Osteocyte (in vitro differentiated cells): ENCODE data around the gene PRKRA. TPM values are rescaled to one million over a fixed set of nuclear protein-coding genes. Genes with fewer than 3 reads are reported as not detected.
A peak's percentile ranks its signal among the peaks of the same experiment; 100 is the strongest.

Experiments
- DNase-seq: peaks from one replicate; pipeline ENCODE4 v3.0.0; 2021; ENCODE audit warnings: mixed read lengths; ENCODE audit not compliant: unreplicated experiment; ENCODE audit errors: extremely low spot score
- H3K27ac Mint-ChIP-seq: one replicate; pipeline ENCODE4 v1.8.0; 2021; ENCODE audit warnings: mild to moderate bottlenecking, mixed read lengths; ENCODE audit not compliant: unreplicated experiment
- H3K27me3 Mint-ChIP-seq: one replicate; pipeline ENCODE4 v1.8.0; 2021; ENCODE audit warnings: mixed read lengths; ENCODE audit not compliant: unreplicated experiment
- H3K36me3 Mint-ChIP-seq: one replicate; pipeline ENCODE4 v1.8.0; 2021; ENCODE audit warnings: mixed read lengths; ENCODE audit not compliant: unreplicated experiment
- H3K4me1 Mint-ChIP-seq: one replicate; pipeline ENCODE4 v1.8.0; 2021; ENCODE audit warnings: mixed read lengths; ENCODE audit not compliant: unreplicated experiment
- H3K4me3 Mint-ChIP-seq: one replicate; pipeline ENCODE4 v1.8.0; 2021; ENCODE audit warnings: mild to moderate bottlenecking, moderate library complexity, mixed read lengths; ENCODE audit not compliant: unreplicated experiment
- H3K9me3 Mint-ChIP-seq: one replicate; pipeline ENCODE4 v1.8.0; 2021; ENCODE audit warnings: mixed read lengths; ENCODE audit not compliant: unreplicated experiment
- CTCF ChIP-seq: fragments of 200-600 bp; sonication (generic); IDR thresholded peaks from 2 replicates; pipeline ENCODE4 v1.5.0; 2021; ENCODE audit warnings: antibody characterized with exemption, mild to moderate bottlenecking, moderate library complexity
- total RNA-seq: library from RNA; stranded (reverse); gene quantifications from 2 replicates; pipeline ENCODE4 v1.2.1, GENCODE V29; 2021

The PRKRA gene
- total RNA-seq, 1 donor from 2014 or later, result 50.1 TPM

- Mint-ChIP-seq H3K9me3 (peaks cover 16% of the 10 kb centered on the region), H3K36me3 (peaks cover 19% of the 10 kb centered on the region), H3K4me1 (peaks cover 2% of the 10 kb centered on the region), H3K27ac (no peak overlapping the region), H3K27me3 (no peaks in the 10 kb centered on the region), H3K4me3 (no peak overlapping the region)
- no peak for DNase-seq
- no peak for TF ChIP-seq CTCF
These were observed 28.9 kb downstream of the PRKRA start for GRCh38 chr2:178422097-178422496.

DNA sequence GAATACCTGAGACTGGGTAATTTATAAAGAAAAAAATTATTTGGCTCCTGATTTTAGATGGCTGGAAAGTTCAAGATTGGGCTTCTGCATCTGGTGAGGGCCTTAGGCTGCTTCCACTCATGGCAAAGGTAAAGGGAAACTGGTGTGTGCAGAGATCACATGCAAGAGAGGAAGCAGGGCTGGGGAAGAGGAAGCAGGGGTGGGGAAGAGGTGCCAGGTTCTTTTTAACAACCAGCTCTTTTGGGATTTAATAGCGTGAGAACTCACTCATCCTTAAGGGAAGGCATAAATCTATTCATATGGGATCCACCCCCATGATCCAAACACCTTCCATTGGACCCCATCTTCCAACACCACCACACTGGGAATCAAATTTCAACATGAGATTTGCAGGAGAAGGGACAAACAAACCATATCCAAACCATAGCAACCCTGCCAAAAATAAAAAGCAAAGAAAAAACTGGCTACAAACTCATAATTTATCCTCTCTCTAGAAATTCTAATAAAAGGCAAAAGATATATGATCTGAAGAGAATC is 30.4 kb downstream of the PRKRA start:
- Mint-ChIP-seq H3K27me3 (no peaks in the 10 kb centered on the region), H3K9me3 (peaks cover 10% of the 10 kb centered on the region), H3K27ac (no peak overlapping the region), H3K4me1 (peaks cover 3% of the 10 kb centered on the region), H3K4me3 (no peak overlapping the region), H3K36me3 (peaks cover 6% of the 10 kb centered on the region)
- no peak for TF ChIP-seq CTCF
- no peak for DNase-seq

- no peak for DNase-seq
These were observed 31.9 kb downstream of the PRKRA start for GRCh38 chr2:178419123-178419522.

GRCh38 chr2:178418426-178418825 is 32.5 kb downstream of the PRKRA start:
- no peak overlapping the region for H3K4me3 Mint-ChIP-seq
- H3K27ac Mint-ChIP-seq, result no peak overlapping the region
- H3K36me3 Mint-ChIP-seq, result peaks cover 2% of the 10 kb centered on the region
- peaks cover 13% of the 10 kb centered on the region for H3K4me1 Mint-ChIP-seq
- no peaks in the 10 kb centered on the region for H3K27me3 Mint-ChIP-seq
- H3K9me3 Mint-ChIP-seq, result no peaks in the 10 kb centered on the region
- TF ChIP-seq CTCF, result no peak
- no peak for DNase-seq

More at GRCh38 chr2:178419123-178419522, 31.9 kb downstream of the PRKRA start:
- no peaks in the 10 kb centered on the region for H3K9me3 Mint-ChIP-seq
- peaks cover 12% of the 10 kb centered on the region for H3K4me1 Mint-ChIP-seq
- peaks cover 2% of the 10 kb centered on the region for H3K36me3 Mint-ChIP-seq
- TF ChIP-seq CTCF, result peak; percentile 38
- H3K4me3 Mint-ChIP-seq, result no peak overlapping the region
- H3K27me3 Mint-ChIP-seq, result no peaks in the 10 kb centered on the region
- H3K27ac Mint-ChIP-seq, result no peak overlapping the region

DNA sequence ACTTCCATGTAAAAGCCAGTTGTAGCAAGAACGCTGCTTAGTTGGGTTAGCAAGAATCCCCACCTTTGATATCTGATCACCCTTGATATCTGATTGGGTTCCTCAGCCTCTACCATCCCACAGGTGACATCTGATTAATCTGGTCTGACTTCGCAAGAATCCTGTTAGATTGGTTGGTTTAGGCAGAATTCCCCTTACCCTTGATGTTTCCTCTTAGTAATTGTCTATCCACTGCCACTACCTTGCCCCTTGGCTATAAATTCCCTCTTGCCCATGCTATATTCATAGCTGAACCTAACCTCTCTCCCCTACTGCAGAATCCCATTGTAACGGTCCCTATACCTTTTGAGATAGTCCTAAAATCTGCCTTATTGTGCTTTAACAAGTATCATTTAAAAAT is 33.1 kb downstream of the PRKRA start:
- Mint-ChIP-seq H3K27me3 (no peaks in the 10 kb centered on the region), H3K9me3 (no peaks in the 10 kb centered on the region), H3K4me1 (peaks cover 18% of the 10 kb centered on the region), H3K27ac (no peak overlapping the region), H3K4me3 (no peak overlapping the region), H3K36me3 (peaks cover 2% of the 10 kb centered on the region)
- no peak for TF ChIP-seq CTCF
- no peak for DNase-seq
